OCI-LY3 (cell line): ENCODE data around the gene ATP7B.

Experiments used
- EZH2phosphoT487 ChIP-seq: fragments of 200-600 bp; shearing (Covaris generic); IDR thresholded peaks from 2 replicates; pipeline ENCODE4 v1.6.1; 2018; ENCODE audit warnings: antibody characterized with exemption, mixed run types, low read depth
- TF ChIP-seq, protein P1 (sequence below): fragments of 200-600, 300-600 bp; sonication (generic); IDR thresholded peaks from 2 replicates; pipeline ENCODE4 v1.5.1; 2014; ENCODE audit warnings: antibody characterized with exemption, low read length, low read depth

DNA sequence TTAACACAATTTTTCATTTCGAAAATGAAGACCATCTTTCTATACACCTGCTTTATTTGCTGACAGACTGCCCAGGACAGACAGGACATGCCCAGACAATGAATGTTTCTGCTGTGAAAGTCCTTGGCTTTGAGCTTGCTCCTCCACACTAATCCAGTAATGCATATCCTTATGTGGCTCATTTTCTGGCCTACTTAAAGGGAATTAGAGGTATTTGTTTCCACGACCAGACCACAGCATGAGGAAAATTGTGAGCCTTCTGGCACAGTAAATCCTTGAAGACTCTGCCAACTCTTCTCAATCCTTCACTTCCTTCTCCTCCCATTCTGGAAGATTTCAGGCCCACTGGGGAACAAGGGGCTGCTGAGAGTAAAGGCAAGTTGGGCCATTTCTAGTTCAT lies 123.8 kb downstream of the ATP7B start:
- TF ChIP-seq, protein P1, sequence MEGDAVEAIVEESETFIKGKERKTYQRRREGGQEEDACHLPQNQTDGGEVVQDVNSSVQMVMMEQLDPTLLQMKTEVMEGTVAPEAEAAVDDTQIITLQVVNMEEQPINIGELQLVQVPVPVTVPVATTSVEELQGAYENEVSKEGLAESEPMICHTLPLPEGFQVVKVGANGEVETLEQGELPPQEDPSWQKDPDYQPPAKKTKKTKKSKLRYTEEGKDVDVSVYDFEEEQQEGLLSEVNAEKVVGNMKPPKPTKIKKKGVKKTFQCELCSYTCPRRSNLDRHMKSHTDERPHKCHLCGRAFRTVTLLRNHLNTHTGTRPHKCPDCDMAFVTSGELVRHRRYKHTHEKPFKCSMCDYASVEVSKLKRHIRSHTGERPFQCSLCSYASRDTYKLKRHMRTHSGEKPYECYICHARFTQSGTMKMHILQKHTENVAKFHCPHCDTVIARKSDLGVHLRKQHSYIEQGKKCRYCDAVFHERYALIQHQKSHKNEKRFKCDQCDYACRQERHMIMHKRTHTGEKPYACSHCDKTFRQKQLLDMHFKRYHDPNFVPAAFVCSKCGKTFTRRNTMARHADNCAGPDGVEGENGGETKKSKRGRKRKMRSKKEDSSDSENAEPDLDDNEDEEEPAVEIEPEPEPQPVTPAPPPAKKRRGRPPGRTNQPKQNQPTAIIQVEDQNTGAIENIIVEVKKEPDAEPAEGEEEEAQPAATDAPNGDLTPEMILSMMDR: no peak
- TF ChIP-seq EZH2phosphoT487: no peak
